ENCODE results near the gene RNU4-1. TPM values are rescaled to one million over a fixed set of nuclear protein-coding genes. Genes with fewer than 3 reads are reported as not detected.

Gene RNU4-1
- total RNA-seq, 1 donor from 2014 or later = 5,722 TPM

- Mint-ChIP-seq H3K27ac (ENCODE audit: unreplicated experiment) (no peak overlapping the region), H3K9me3 (ENCODE audit: unreplicated experiment) (peaks cover 3% of the 10 kb centered on the region), H3K4me3 (ENCODE audit: unreplicated experiment) (no peak overlapping the region), H3K27me3 (ENCODE audit: unreplicated experiment) (peaks cover 5% of the 10 kb centered on the region), H3K4me1 (ENCODE audit: low read depth, unreplicated experiment) (peaks cover 1% of the 10 kb centered on the region), H3K36me3 (ENCODE audit: unreplicated experiment) (no peaks in the 10 kb centered on the region)
- TF ChIP-seq CTCF (IDR thresholded peaks at IDR 0.05; ENCODE audit: partially characterized antibody, unreplicated experiment) = no peak
- no peak for DNase-seq
These were observed 701 bp downstream of the RNU4-1 start for GRCh38 chr12:120292411-120292660.

GRCh38 chr12:120290609-120291305 is 2.3 kb downstream of the RNU4-1 start:
- Mint-ChIP-seq H3K27ac (ENCODE audit: unreplicated experiment) (no peak overlapping the region), H3K27me3 (ENCODE audit: unreplicated experiment) (peaks cover 5% of the 10 kb centered on the region), H3K36me3 (ENCODE audit: unreplicated experiment) (no peaks in the 10 kb centered on the region), H3K4me1 (ENCODE audit: low read depth, unreplicated experiment) (peaks cover 1% of the 10 kb centered on the region), H3K4me3 (ENCODE audit: unreplicated experiment) (no peak overlapping the region), H3K9me3 (ENCODE audit: unreplicated experiment) (peaks cover 3% of the 10 kb centered on the region)
- no peak for DNase-seq
- TF ChIP-seq CTCF (IDR thresholded peaks at IDR 0.05; ENCODE audit: partially characterized antibody, unreplicated experiment) = no peak

GRCh38 chr12:120287491-120287890 is 5.5 kb downstream of the RNU4-1 start:
- Mint-ChIP-seq H3K9me3 (ENCODE audit: unreplicated experiment) (peaks cover 5% of the 10 kb centered on the region), H3K4me1 (ENCODE audit: low read depth, unreplicated experiment) (peaks cover 1% of the 10 kb centered on the region), H3K27ac (ENCODE audit: unreplicated experiment) (peak overlapping the region; percentile 48), H3K36me3 (ENCODE audit: unreplicated experiment) (no peaks in the 10 kb centered on the region), H3K27me3 (ENCODE audit: unreplicated experiment) (peaks cover 5% of the 10 kb centered on the region), H3K4me3 (ENCODE audit: unreplicated experiment) (no peak overlapping the region)
- DNase-seq = no peak
- TF ChIP-seq CTCF (IDR thresholded peaks at IDR 0.05; ENCODE audit: partially characterized antibody, unreplicated experiment) = no peak

- peak overlapping the region; percentile 13 for H3K4me3 Mint-ChIP-seq (ENCODE audit: unreplicated experiment)
- H3K4me1 Mint-ChIP-seq (ENCODE audit: low read depth, unreplicated experiment) = peaks cover 1% of the 10 kb centered on the region
- no peak overlapping the region for H3K27ac Mint-ChIP-seq (ENCODE audit: unreplicated experiment)
- peaks cover 5% of the 10 kb centered on the region for H3K9me3 Mint-ChIP-seq (ENCODE audit: unreplicated experiment)
- no peaks in the 10 kb centered on the region for H3K36me3 Mint-ChIP-seq (ENCODE audit: unreplicated experiment)
- H3K27me3 Mint-ChIP-seq (ENCODE audit: unreplicated experiment) = peaks cover 5% of the 10 kb centered on the region
- no peak for TF ChIP-seq CTCF (IDR thresholded peaks at IDR 0.05; ENCODE audit: partially characterized antibody, unreplicated experiment)
- no peak for DNase-seq
These were observed 6.1 kb downstream of the RNU4-1 start for GRCh38 chr12:120286768-120287490.

- Mint-ChIP-seq H3K4me1 (ENCODE audit: low read depth, unreplicated experiment) (peaks cover 1% of the 10 kb centered on the region), H3K27ac (ENCODE audit: unreplicated experiment) (no peak overlapping the region), H3K4me3 (ENCODE audit: unreplicated experiment) (no peak overlapping the region), H3K36me3 (ENCODE audit: unreplicated experiment) (no peaks in the 10 kb centered on the region), H3K27me3 (ENCODE audit: unreplicated experiment) (no peaks in the 10 kb centered on the region), H3K9me3 (ENCODE audit: unreplicated experiment) (peaks cover 5% of the 10 kb centered on the region)
- no peak for DNase-seq
- TF ChIP-seq CTCF (IDR thresholded peaks at IDR 0.05; ENCODE audit: partially characterized antibody, unreplicated experiment) = no peak
These were observed 8.7 kb downstream of the RNU4-1 start for GRCh38 chr12:120284381-120284780.
